Stomach (tissue), 4 donors: ENCODE results near the gene TLE2.

Experiments
- CTCF ChIP-seq, 7 experiments: fragments of 450-650 bp in 4 of 7; fragments of 200-600 bp in 3 of 7; sonication (generic) in 3 of 7; IDR thresholded peaks; one replicate each; pipeline ENCODE4 v1.5.1; 2016 to 2019; ENCODE audit warnings: antibody characterized with exemption in 7 of 7, control low read depth in 2 of 7, mild to moderate bottlenecking in 1 of 7
- POLR2A ChIP-seq, 4 donors: fragments of 450-650 bp; IDR thresholded peaks; one replicate each; pipeline ENCODE4 v1.6.1; 2016; ENCODE audit warnings: antibody characterized with exemption in 4 of 4, control low read depth in 2 of 4, mild to moderate bottlenecking in 1 of 4, moderate library complexity in 1 of 4
- POLR2AphosphoS5 ChIP-seq, 3 donors: sonication (generic); formaldehyde crosslinking; IDR thresholded peaks; one replicate each; pipeline ENCODE4 v1.6.1; 2016; ENCODE audit warnings: antibody characterized with exemption in 3 of 3

GRCh38 chr19:2967972-2968371 is 61.1 kb downstream of the TLE2 start:
- TF ChIP-seq POLR2A (IDR thresholded peaks at IDR 0.05) = no peak
- TF ChIP-seq CTCF (IDR thresholded peaks at IDR 0.05) = no peak
- TF ChIP-seq POLR2AphosphoS5 (IDR thresholded peaks at IDR 0.05) = no peak
